Choroid plexus epithelial cell (primary cell): ENCODE results near the gene CCL16.

Experiments used
- DNase-seq: peaks from one replicate; pipeline ENCODE4 v3.0.0-alpha.2; 2010; ENCODE audit warnings: low read depth
- H3K4me3 ChIP-seq: 2 replicates; pipeline ENCODE4 v1.5.1; 2011; ENCODE audit warnings: low read depth, mild to moderate bottlenecking, control low read depth, low read length, moderate library complexity
- CTCF ChIP-seq: conservative IDR thresholded peaks from 2 replicates; pipeline ENCODE4 v1.5.1; 2011; ENCODE audit warnings: low read depth, mild to moderate bottlenecking, control low read depth, inconsistent platforms, low read length, moderate library complexity

CCL16 gene

GRCh38 chr17:35965272-35965671 is 16.0 kb downstream of the CCL16 start:
- no peak for DNase-seq
- no peak for TF ChIP-seq CTCF
- H3K4me3 ChIP-seq, result no peak overlapping the region

GRCh38 chr17:35963663-35964062 is 17.6 kb downstream of the CCL16 start:
- no peak for DNase-seq
- no peak for TF ChIP-seq CTCF
- H3K4me3 ChIP-seq, result no peak overlapping the region

GRCh38 chr17:35953720-35954119 is 27.6 kb downstream of the CCL16 start:
- no peak overlapping the region for H3K4me3 ChIP-seq
- DNase-seq, result no peak
- no peak for TF ChIP-seq CTCF

GRCh38 chr17:35949401-35949800 is 31.9 kb downstream of the CCL16 start:
- TF ChIP-seq CTCF, result no peak
- H3K4me3 ChIP-seq, result no peak overlapping the region
- peak; percentile 50 for DNase-seq

- no peak for TF ChIP-seq CTCF
- DNase-seq, result no peak
- no peak overlapping the region for H3K4me3 ChIP-seq
Observed at GRCh38 chr17:35948092-35948491, 33.2 kb downstream of the CCL16 start.

- H3K4me3 ChIP-seq, result no peak overlapping the region
- TF ChIP-seq CTCF, result peak; percentile 87
- peak; percentile 65 for DNase-seq
Observed at GRCh38 chr17:35947156-35947585, 34.1 kb downstream of the CCL16 start.

- H3K4me3 ChIP-seq, result no peak overlapping the region
- TF ChIP-seq CTCF, result no peak
- no peak for DNase-seq
Observed at GRCh38 chr17:35944151-35944550, 37.1 kb downstream of the CCL16 start.
